Measurements from ENCODE around the gene SPHK1.

DNA sequence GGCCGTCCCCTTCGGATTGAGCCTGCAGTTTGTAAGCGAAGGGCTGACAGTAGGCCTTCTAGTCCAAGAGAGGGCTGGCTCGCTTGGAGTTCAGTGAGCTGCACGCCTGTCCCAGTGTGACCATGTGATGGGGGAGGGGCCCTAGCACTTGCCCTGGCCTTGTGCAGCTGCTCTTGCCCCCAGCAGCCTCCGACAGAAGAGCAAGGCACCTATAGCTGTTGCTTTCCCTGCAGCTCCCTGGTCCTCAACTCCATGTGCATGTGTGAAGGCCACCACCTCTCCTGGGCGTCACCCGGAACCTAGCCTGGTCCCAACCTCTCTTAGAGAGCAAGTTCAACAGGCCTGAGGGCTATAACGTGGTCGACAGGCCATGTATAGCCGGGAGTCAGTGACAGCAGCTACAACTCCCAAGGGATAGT is 5.6 kb downstream of the SPHK1 start:
- TF ChIP-seq, protein P1, sequence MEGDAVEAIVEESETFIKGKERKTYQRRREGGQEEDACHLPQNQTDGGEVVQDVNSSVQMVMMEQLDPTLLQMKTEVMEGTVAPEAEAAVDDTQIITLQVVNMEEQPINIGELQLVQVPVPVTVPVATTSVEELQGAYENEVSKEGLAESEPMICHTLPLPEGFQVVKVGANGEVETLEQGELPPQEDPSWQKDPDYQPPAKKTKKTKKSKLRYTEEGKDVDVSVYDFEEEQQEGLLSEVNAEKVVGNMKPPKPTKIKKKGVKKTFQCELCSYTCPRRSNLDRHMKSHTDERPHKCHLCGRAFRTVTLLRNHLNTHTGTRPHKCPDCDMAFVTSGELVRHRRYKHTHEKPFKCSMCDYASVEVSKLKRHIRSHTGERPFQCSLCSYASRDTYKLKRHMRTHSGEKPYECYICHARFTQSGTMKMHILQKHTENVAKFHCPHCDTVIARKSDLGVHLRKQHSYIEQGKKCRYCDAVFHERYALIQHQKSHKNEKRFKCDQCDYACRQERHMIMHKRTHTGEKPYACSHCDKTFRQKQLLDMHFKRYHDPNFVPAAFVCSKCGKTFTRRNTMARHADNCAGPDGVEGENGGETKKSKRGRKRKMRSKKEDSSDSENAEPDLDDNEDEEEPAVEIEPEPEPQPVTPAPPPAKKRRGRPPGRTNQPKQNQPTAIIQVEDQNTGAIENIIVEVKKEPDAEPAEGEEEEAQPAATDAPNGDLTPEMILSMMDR (IDR thresholded peaks at IDR 0.05; ENCODE audit: low read length) = no peak
- TF ChIP-seq EZH2 (IDR thresholded peaks at IDR 0.05; ENCODE audit: borderline replicate concordance, low read length) = no peak

Data from OCI-LY1 (cell line).